ENCODE results near the gene PAGE3.

PAGE3 gene, protein sequence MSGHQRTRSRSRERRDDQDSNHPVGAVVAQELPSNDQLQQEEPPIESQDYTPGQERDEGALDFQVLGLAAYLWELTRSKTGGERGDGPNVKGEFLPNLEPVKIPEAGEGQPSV

GRCh38 chrX:55264816-55265215, at the start of gene PAGE3:
TSS of gene PAGE3 (minus strand) at chrX:55264916. CDS start at chrX:55263903, 1,013 bp downstream.
- no peak for DNase-seq

DNA sequence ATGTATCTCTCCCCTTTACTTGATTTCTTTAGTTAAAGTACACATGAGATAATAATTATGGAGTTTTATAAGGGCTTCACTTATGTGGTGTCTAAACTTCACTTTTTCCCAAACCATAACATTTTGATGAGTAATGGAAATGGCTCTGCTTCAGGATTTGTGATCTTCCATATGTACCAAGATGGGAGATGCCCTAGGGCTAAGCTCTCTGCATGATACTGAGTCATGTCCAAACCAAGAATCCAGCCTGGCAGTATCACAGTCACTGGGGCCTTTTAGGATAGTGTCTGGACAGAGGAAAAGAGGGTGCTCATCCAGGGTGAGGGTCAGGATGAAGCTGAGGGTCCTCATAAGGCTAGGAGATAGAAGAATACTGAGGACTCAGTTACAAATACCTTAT, 47.9 kb upstream of the PAGE3 start:
- no peak for DNase-seq

- DNase-seq, result no peak
Measured at GRCh38 chrX:55290963-55291362, 26.2 kb upstream of the PAGE3 start.

- no peak for DNase-seq
Measured at GRCh38 chrX:55279832-55280231, 15.1 kb upstream of the PAGE3 start.

DNA sequence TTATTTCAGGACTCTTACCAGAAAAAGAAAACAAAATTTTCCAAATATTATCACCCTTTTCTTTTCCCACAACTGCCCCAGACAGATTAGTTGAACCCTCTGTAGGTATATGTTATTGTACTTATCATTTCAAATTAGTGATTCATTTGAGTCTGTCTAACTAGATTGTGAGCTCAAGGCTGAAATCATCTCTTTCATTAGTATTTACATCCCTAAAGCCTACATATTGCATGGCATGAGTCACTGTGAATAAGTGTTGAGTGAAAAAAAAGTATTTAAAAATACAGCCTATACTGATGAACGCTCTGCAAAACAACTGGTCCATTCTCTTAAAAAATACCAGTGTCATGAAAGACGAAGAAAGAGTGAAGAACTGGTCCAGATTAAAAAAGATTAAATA, 3.9 kb downstream of the PAGE3 start:
- DNase-seq, result no peak

DNA sequence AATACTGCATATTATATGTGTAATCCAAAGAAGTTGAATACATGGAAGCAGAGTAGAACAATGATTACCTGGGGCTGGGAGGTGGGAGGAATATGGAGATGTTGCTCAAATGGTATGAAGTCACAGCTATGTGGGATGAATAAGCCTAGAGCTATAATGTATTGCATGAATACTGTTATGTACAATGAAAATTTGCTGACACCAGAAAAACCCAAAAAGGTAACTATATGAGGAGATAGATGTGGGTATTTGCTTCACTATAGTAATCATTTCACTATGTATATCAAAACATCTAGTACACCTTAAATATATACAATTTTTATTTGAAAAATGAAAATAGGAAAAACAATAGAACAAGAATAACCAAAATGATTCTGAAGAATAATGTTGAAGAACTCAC, 11.2 kb downstream of the PAGE3 start:
- DNase-seq, result no peak

GRCh38 chrX:55240788-55241340, 23.9 kb downstream of the PAGE3 start:
- DNase-seq, result no peak

DNA sequence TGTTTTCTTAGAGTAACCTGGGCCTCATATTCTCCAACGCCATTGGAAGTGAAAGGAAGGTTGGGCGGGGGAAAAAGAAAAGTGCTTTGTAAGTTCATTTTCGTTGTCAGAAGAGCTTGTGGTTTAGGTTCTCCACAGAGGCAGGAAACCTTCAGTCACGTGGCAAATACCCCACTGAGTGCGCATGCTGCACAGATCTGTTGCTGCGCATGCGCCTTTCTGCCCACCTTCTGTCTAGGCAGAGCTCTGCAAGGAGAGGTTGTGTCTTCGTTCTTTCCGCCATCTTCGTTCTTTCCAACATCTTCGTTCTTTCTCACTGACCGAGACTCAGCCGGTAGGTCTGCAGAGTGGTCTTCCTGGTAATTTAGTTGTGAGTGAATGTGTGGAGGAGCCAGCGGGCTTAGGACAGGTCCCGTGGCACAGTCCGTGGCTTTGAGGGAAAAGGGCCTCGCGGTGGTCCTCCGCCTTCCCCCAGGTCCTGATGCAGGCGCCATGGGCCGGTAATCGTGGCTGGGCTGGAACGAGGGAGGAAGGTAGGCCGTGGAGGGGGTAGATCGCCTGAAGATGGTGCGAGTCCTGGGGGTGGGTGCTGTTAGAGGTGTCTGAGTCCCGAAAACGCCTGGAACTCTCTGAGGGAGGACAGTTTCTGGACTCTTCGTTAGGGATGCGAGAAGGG, 44.5 kb downstream of the PAGE3 start, which contains the start of gene PAGE5:
PAGE5 (plus strand) TSS at position 228 of the 676 bp plus-strand sequence. CDS start 1,037 bp downstream, outside the sequence.
- no peak for DNase-seq

- no peak for DNase-seq
Measured at GRCh38 chrX:55213381-55213780, 51.3 kb downstream of the PAGE3 start.

- no peak for DNase-seq
Measured at GRCh38 chrX:55210931-55211677, 53.6 kb downstream of the PAGE3 start.
